ENCODE measurements around the gene YARS1.

Gene YARS1

DNA sequence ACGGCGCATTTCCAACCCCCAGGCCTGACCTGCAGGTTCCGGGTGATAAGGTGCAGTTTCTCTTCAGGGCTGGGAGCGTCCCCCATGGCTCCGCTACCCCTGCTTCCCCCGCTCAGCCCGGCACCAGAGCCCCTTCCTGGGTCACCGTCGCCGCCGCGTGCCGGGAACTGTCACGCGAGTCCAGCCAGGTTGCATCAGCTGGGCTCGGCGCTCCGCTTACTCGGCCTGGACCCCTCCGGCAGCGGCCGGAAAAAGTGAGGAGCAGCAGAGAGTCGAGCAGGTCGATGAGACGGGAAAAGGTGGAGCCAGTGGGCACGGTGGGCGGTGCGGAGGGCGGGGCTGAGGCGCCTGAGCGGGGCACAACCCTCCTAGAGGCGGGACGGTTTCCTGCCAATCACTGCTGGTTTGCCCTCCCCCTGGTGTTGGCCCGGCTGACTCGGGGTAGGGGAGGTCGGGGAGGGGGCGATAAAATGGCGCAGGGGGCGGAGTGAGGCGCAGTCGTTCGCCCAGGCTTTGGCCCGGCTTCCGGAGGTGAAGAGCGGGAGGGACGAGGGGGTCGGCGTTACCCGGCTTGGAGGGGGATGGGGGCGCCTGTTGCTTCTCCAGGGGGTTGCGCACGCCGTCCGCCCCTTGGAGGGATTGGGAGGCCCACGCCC is at the start of gene YARS1, which contains the start of gene S100PBP:
TSS of gene YARS1 (minus strand) at position 200 of the 656 bp plus-strand sequence. CDS start at position 86, 114 bp downstream.
TSS of gene S100PBP (plus strand) at position 495 of the 656 bp plus-strand sequence. CDS start 8,447 bp downstream, outside the sequence.
- peak; percentile 84 for DNase-seq

DNA sequence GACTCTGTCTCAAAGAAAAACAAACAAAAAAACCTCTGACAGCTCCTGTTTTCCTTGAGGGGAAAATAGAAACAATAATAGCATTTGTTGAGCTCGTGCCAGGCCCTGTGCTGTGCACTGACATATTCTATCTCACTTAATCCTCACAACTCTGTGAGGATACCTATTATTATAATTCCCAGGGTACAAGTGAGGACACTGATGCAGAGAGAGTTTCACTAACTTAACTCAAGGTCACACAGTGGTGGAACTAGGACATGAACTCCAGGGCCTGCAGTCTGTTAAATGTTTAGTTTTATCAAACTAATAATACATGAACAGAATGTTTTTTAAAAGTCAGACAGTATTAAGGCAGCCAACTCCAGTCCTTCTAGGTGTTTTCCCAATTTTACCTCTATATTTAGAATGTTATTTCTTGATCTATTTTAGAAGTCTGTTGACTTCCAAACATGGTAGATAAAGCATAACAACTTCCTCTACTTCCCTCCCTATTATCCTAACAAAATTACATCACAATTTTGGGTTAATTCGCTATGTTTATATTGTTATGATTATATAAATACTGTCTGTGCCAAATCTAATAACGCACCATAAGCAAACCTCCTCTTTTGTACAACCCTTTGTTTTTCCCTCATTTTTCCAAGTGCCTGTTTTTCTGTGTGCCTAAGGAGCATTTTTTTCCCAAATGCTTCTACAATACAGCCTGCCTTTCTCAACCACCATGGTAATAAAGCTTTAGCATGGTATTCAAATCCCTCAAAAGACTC is 48.7 kb upstream of the YARS1 start:
- no peak for DNase-seq

DNA sequence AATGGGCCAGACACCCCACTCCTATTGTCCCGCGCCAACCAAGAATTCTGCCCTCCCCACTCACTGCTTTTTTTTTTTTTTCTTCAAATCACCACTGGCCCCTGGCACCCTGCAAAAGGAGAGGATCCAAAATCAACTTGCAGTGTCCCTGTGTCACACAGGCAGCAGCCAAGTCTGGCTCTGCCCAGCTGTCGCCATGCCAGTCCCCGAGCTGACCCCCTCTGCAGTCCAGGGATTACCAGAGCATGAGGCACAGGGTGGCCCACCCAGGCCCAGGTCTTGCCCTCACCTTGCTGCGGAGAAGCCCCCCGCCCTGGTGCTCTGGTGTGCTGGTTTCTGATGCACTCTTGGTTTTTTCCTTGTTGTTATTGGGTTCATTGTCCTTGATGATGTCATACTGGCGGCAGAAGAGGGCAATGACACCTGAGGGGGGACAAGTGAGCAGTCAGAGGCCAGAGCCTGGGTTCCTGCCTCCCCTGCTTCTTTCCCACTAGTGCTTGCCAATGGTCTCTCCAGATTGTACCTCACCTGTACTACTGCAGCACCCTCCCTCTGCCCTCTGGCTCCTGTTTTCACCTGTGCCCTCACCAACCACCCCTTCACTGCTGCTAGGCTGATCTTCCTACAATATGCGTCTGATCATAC is 47.3 kb upstream of the YARS1 start:
- no peak for DNase-seq

DNA sequence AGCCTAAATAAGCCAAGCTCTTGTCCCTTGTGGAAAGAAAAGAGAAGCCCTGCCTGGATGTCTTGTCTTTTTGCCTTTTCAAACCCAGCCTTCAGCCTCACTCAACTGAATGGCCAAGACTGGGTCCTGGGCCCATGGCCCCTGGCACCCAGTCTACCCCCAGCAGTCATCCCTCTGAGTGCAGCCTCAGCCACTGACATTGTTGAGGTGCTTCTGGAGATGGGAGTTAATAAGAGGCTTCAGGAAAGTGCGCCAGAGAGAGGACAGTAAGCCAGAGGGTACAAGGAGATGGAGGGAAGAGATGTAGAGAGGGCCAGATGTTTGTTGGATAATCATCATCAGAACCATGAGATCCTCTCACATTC is 46.7 kb upstream of the YARS1 start:
- no peak for DNase-seq

DNA sequence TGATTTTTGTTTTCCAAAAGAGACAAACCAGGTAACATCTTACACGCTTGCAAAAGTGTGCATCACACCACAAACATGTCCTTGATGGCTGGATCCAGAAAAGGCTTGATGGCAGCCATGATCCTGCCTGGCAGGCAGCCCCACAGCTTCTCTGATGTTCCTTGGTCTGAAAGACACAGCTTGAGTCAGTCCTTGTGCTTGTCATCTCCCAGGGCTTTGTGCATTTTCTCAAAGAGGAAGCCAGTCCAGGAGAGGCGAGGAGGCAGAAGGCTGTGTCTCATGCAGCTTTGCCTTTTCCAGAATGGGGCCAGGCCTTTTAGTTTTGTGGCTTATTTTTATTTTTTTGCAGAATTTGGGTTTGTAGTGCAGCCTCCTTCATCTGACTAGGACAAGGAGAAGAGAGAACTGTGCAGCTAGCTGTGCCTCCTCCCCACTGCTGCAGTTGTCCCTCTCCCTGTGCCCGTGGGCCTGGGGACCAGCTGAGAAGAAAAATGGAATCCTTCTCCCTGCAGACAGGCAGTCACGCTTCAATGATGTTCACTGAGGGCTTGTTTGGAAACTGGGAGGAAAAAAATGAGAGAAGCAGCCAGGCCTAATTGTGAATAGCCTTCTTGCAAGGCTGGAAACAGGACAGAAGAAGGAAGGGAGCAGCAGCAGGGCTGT is 46.2 kb upstream of the YARS1 start:
- no peak for DNase-seq

DNA sequence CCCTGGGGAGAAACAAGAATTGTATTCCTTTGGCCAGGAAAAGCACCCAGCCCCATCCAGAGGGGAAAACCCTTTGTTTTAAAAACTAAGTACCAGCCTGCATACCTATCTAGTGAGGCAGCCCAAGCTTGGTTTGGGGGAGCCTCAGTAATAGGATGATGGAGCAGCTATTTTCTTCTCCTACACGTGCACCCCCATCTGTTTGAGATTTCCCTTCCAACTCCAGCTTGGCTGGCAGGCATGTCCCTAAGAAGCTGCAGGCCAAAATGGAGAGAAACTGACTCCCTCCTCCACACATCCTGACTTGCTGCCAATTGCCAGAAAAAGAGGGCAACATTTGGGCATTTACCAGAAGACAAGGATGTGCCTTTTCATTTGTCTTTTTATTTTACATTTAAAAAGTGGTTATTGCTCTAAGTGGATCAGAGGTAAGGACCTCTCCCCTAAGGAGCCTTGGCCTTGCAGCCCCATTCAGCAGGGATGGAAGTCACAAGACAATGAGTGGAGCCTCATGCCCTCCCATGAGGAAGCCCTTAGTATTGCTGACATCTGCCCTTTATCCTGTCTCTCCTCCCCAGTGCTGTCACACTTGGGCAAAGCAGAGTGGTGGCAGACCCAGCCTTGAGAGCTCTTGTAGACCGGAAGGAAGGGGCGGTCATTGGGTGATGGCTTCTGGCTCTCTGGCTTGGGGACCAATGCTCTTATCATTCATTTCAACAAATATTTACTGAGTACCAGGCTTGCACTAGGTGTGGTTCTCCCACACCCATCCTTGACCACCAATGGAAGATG is 44.9 kb upstream of the YARS1 start:
- no peak for DNase-seq

DNA sequence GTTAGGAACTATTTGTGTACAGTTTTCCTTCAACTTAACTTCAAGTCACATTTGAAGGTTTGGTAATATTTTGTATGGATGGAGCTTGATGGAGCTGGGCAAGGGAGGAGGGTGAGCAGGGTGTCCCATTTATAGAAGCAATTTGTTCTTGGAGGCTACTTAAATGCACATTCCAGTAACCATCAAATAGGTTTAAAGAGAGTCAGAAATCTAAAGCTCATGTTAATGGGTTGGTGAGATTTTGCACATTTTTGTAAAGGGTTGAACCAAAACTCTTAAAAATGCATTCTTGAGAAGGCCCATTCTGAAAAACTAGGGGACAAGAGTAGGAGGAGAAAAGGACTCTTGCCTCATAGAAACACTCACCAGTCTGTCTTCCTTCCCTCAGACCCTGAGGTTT is 43.4 kb upstream of the YARS1 start:
- no peak for DNase-seq

DNA sequence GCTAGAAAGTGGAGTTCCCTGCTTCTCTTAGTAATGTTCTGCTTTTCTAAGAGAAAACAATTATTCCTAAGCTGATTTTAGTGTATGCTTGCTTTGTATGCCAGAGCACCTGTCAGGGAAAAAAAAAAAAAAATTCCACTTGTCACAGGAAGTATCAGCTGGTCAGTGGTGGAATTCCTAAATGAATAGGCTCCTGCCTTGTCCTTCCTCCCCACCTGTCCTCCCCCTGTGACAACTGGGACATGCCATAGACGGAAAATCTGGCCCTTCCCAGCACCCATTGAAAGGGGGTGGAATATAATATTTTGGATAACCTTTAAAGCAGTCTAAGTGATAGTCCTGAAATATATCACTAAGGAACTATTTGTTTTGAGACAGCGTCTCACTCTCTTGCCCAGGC is 42.8 kb upstream of the YARS1 start:
- no peak for DNase-seq

DNA sequence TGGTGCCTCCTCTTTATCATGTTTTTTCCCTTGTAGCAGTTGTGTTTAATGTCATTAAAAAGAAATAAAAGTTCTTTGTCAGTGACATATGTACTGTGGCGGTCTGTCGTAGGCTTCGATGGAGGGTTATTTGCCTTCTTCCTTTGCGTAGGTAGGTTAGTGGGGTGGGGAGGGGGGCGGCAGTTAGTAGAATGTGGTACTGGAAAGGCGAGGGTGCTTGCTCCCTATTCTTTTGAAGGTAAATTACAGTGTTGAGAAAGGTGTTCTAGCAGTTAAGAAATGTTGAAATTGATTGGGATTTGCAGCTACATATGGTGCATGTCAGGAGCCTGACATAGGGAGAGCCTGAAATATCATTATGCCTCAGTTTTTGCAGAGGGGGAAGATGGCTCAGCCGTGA is 41.6 kb upstream of the YARS1 start:
- no peak for DNase-seq

DNA sequence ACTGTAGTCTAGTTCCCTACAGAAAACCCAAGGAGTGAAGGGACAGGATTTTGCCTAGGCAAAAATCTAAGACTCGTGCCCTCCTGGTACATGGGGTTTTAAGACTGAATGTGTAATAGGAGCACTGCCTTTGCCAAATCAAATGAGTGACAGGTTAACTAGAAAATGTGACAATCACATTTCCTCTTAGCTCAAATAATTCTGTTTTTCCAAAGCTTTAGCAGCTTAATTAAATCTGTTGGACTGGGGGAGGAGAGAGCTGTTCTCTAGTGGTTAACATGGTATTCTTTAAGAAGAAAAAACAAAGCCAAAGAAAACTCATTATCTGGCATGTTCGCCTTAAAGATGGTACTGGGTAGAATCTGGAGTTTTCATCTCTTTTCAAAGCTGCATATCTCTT is 41.0 kb upstream of the YARS1 start:
- DNase-seq, result no peak

DNA sequence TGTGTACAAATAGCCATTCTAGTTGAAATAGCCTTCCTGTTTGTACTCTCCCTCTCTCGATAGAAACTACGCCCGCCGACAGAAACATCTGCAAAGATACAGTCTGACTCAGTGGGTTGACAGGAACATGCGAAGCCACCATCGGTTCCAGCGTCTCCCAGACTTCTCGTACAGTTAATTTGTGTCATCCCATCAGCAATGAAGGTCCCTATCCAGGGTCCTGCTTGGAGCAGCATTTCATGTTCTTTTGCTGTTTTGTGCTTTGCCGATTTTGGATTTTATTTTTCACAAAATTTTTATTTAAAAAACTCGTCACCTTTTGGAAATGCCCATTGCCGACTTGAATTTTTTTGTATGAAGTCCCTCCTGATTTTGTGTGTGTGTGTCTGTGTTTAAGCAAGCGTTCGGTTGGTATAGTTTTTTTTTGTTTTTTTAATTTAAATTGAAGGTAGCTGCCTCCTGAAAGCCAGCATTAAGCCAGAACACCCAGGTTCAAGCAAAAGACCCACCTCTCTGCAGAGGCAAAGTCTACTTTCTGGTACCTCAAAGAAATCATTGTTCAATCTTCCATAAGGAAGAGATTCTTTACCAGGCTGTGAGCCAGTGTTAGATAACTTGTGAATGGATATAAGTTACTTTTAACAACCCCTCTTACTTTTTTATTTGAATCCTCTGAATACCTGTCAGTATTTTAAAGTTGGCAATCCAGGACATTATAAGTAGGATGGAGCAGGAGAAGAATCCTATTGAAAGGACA is 38.9 kb upstream of the YARS1 start:
- no peak for DNase-seq

DNA sequence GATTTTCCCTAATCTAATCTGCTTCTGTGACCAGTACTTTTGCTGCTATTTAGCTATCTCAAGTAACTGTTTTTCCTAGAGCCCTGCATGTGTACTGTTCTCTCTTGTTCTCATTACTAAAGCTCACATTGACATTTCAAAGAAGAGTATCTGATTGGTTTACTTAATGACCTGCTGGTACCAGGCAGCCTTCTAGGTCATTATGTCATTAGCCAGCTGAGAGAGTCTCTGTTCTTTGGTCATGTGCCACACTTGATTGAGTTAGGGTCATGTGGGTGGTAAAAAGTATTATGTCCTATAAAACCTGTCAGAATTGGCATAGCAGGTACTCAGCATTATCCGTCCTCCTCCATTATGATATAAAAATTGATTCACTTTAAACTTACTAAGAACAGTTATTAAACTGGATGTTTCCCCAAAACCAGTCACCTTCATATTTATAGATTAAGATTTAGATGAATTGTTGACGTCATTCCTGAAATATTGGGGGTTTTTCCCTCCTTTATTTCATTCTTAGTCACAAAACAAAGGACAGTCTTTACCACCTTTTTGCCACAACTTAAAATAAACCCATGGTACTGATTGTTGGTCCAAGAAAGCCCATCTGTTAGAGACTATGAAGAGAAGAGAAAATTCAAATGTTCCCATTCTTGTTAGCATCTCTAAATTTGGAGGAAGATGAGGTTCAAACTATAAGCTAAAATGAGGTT is 31.4 kb upstream of the YARS1 start:
- DNase-seq, result no peak

DNA sequence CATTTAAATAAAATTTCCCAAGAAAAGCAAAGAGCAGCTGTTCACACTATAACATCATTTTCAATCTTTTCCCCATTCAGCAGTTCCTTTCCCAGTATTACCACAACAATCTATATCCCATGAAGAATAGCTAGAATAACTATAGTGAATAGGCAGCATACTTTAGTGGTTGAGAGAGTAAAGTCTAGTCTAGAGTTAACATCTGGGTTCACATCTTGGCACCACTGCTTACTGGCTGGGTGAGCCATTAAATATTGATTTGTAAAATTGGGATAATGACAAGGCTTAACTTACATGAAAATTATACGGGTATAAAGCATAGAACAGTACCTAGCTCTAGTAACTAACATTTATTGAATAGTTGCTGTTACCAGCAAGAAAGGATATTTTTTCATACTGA is 14.7 kb upstream of the YARS1 start:
- DNase-seq, result no peak

DNA sequence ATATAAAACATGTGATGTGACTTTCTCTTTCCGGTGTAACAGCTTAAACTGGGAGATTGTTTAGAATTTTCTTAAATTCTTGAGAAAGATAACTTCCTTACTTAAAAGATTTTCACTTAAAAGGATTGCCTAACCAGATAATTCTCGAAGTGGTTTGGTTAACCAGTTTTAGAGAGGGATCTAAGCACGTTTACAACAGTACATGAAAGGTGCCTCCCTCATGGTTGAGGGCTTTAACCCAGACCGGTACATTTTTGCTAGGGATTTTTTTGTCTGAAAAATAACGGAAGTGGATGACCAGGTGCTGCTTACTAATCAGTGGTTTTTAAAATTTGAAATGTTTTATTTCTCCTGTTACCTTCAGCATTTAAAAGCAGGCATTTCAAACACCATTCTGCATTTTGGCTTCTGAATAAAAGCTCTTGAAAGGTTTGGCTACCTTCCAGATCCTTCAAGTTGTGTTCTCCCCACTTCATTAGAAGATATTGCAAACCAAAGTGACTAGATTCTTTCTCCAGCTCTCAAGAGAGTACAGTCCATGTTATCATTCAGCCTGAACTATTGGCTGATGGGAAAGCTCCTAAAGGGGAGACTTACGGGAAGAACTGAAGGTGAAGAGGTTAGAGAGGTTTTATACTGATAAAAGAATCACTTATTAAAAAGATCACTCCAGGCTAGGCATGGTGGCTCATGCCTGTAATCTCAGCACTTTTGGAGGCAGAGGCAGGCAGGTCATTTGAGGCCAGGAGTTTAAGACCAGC is 13.1 kb upstream of the YARS1 start:
- DNase-seq, result no peak

DNA sequence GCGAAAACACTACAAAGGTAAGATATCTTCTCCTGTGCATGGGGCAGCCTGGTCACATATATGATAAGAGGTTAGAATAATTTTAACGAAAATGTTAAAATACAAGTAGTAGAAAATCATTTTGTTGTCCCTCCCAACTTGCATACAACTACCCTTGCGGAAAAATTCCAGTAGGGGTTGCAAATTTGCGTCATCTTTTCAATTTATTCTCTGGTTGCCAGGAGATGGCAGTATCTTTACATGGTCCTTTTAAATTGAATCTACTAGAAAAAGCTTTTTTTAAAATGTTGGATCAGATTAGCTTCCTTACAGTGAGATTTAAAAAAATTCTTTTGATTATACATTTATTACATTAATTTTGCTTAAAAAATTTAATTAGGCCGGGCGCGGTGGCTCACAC is 11.2 kb upstream of the YARS1 start:
- no peak for DNase-seq

DNA sequence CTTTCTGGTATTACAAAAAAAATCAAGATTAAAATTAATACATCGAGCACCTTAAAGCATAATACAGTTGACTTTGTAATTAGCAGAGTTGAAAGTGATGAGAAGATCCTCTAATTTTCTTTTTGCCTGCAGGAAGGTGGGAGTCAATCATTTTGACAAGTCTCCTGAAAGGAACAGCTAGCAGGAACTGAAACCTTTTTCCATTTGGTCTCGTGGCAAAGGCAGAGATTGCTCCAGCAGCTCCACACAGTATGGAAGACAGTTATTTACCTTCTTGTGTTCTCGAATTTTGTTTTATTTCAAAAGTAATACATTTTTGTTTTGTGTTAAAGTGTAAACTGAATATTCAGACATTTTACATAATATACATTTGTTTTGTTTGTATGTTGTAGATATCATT is 8.0 kb upstream of the YARS1 start:
- no peak for DNase-seq

DNA sequence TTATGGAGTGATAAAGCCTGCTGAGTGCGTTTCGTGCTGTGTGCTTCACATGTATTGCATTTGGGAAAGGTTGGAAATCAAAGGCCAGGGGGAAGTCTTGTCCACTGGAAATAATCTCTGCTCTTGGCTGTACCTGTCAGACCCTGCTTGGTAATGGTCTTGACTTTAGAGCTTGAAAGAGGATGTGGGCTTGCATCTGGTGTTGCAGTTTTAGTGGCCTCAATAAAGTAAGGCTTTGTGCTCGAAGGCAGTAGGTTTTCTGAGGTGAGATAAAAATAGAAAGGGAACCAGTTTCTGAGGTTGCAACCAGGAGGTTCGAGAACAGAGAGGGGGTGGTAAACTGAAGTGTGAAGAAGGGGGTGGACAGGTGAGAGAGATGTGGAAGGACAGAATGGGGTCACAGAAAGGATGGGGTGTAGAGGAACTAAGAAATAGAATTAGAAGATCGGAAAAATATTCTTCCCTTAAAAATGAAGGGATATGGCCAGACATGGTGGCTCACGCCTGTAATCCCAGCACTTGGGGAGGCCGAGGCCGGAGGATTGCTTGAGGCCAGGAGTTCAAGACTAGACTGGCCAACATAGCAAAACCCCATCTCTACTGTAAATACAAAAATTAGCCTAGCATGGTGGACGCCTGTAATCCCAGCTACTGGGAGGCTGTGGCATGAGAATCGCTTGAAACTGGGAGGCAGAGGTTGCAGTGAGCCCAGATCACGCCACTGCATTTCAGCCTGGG is 1.8 kb upstream of the YARS1 start:
- DNase-seq, result no peak

DNA sequence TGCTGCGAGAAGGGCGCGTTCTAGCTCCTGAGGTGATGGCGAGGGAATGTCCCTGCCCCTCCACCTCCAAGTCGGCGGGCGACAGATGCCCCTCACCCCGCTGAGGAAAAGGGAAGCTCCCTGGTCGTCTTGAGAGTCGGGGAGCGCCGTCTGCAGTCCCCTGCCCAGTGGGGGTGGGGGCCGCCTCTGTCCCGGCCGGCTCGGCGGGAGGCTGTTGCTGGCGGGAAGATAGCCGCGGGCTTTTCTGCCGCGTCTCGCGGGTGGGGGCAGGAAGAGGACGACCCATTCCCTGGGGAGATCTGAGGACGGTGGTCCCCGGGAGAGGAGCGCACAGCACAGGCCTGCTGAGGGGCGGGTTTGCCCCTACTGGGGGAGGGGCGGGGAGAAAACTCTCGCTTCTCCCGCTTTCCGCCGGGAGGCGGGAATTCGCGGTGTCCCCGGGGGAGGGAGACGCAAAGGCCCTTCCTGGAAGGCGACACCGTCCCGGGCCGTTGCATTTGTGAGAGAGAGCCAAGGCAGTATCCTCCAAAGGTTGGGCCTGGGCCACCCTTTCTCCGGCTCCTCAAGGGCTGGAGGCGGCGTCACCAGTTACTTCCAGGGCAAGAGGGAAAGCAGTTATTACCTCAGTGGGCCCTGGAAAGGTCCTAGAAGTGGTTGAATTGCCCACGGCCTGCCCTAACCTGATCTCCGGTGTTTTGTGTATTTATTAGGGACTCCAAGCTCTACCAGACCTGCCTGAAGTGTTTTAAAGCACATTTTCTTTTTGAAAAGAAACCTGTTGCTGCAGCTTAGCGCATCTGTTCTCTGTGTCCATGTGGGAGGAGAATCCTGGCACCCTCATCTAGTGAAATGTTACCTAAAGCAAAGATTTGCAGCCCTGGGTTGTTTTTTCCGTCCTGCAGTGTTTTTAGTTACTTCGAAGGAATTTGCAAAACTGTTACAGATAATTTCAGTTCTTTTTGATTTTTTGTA is 943 bp upstream of the YARS1 start:
- peak; percentile 47 for DNase-seq

Measured in NCI-H510A treated with DMSO at 0.1 percent for 48 hours (cell line).